Measurements from ENCODE around the gene NFX1. TPM values are rescaled to one million over a fixed set of nuclear protein-coding genes. Genes with fewer than 3 reads are reported as not detected.
A peak's percentile ranks its signal among the peaks of the same experiment; 100 is the strongest.
"Not testable (repeated sequence)": the region's sequence is repeated elsewhere in the genome, so short reads cannot be mapped to it uniquely, and the experiment has no call there.

NFX1 gene
- polyA plus RNA-seq, 5 donors = 29.9 to 40.3 (median 35.1) TPM

DNA sequence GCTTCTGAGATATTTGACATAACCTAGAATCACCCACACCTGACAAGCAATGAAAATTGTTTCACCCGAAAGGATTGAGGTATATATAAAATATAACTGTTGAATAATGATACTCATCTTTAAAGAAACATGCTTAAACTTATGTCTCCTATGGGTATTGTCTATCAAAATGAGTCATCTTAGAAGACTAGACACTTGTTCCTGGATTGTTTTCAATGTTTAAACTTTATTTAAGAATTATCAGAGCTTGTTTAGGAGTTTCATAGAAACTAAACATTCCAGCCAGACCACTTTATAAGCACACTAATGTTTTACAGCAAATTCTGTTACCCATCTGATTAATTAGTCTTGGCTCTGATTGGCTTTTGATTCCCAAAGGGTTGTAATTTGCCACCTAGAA is 19.6 kb downstream of the NFX1 start:
- DNase-seq = no peak

DNA sequence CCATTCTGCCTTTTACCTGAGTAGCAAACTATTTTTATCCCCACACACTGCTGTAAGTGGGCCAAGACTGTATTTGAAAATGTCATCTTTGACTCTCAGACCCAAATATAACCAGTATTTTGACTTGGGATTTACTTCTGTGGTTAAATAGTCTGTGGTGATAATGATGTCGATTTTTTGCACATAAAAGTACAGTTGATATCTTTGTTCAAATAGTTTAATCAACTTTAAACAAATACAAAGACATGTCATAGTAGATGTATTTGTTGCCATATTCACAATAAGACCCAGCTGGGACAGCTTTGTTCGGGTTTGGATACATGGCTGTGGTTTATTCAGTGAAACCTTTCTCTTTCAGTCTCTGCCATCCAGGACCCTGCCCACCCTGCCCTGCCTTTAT is 20.4 kb downstream of the NFX1 start:
- no peak for DNase-seq

DNA sequence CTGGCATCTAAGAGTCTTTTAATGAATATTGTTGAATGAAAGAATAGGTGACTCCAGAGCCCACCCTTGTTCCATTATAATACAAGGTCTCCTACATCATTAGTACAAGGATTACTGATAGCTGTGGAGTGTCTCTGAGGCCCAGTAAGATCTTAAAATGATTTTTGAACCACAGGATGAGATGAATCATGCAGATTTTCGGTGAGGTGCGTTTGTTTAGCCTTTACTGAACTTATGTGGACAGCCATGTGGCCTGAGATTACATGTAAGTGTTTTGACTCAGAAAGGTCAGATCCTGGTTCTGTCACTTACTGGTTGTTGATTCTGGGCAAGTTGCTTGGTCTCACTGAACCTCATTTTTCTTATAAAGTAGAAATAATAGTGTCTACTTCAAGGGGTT is 21.6 kb downstream of the NFX1 start:
- DNase-seq = no peak

GRCh38 chr9:33315371-33315770 is 25.1 kb downstream of the NFX1 start:
- DNase-seq = no peak

GRCh38 chr9:33317136-33317535 is 26.8 kb downstream of the NFX1 start:
- not testable (repeated sequence) for DNase-seq

DNA sequence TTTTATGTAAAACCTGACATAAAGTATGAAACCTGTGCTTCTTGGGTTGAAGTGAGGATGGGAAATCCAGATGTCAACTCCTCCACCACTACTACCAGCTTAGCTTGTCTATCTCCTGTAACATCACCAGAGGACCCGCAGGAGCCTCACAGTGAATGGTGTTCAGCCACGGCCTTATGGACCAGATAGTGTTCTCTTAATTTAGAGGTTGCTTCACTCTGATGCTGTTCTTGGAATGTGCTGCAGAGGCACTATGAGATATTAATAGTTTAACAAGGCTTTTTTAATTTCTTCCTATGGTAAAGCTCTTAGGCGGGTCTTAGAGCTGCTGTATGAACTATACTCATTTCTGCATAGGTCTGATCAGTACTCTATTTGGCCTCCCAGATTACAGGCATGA is 27.9 kb downstream of the NFX1 start:
- DNase-seq = no peak

DNA sequence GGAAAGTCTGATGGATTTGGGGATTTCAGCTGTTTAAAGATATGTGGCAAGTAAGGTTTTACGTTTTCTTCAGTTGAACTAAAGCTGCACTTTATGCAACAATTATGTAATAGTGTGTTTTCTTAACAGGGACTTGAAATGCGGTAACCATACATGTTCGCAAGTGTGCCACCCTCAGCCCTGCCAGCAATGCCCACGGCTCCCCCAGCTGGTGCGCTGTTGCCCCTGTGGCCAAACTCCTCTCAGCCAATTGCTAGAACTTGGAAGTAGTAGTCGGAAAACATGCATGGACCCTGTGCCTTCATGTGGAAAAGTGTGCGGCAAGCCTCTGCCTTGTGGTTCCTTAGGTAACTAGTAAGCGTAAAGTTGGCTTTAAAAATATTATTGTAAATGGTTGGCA is 28.5 kb downstream of the NFX1 start:
- no peak for DNase-seq

GRCh38 chr9:33320230-33320567 is 29.9 kb downstream of the NFX1 start:
- DNase-seq = no peak

DNA sequence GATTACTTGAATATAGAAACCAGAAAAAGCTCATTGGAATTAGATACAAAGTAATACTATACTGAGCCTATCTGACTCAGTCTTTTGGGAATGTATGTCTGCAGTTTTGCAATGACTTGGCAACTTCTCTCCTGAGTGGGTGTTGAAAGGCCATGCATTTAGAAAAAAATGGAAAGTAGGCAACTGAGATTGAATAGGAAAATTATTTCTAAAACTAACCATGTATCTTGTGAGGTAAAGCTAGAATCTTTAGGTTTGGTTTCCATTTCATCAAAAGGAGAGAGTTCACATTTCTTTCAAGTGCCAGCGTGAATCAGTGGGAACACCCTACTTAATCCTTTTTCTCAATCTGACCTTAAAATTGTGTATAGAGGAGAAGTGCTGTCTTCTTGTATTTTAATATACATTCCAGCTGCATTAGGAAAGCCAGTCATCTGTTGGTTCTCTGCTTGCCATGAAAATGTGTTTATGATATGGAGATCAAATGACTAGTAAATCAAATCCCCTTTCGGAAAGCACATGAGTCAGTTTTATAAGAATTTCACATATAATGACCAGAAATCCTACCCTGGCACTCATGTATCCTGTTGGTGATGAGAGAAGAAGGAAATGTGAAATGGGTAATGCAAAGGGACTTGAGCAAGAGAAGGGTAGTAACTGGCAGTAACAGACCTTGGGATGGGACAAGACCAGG is 30.4 kb downstream of the NFX1 start:
- peak; percentile 11 to 50 for DNase-seq

GRCh38 chr9:33329117-33329563 is 38.8 kb downstream of the NFX1 start:
- no peak for DNase-seq

DNA sequence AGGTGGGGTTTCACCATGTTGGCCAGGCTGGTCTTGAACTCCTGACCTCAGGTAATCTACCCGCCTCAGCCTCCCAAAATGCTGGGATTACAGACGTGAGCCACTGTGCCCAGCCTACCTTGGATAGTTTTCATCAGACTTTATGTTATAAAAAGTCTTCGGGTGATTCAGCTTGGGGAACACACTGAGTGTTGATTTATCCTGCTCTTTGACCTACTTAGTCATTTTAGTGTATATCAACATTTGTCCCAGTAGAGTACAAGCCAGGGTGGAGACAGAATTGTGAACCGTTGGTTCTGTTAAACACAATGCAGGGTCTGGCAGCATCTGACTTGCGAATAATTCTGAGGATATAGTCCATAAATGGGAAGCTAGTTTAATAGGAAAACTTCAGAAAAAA is 39.7 kb downstream of the NFX1 start:
- no peak for DNase-seq

GRCh38 chr9:33331377-33331891 is 41.1 kb downstream of the NFX1 start:
- no peak for DNase-seq

GRCh38 chr9:33332011-33332410 is 41.7 kb downstream of the NFX1 start:
- DNase-seq = no peak

GRCh38 chr9:33332956-33333355 is 42.6 kb downstream of the NFX1 start:
- not testable (repeated sequence) for DNase-seq

DNA sequence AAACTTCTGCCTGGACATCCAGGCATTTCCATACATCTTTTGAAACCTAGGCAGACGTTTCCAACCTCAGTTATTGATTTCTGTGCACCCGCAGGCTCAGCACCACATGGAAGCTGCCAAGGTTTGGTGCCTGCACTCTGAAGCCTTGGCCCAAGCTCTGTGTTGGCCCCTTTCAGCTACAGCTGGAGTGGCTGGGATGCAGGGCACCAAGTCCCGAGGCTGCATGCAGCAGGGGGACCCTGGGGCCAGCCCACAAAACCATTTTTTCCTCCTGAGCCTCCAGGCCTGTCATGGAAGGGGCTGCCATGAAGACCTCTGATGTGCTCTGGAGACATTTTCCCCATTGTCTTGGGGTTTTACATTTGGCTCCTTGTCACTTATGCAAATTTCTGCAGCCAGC is 49.9 kb downstream of the NFX1 start:
- DNase-seq = no peak

- no peak for DNase-seq
These were observed 50.9 kb downstream of the NFX1 start for GRCh38 chr9:33341182-33341581.

DNA sequence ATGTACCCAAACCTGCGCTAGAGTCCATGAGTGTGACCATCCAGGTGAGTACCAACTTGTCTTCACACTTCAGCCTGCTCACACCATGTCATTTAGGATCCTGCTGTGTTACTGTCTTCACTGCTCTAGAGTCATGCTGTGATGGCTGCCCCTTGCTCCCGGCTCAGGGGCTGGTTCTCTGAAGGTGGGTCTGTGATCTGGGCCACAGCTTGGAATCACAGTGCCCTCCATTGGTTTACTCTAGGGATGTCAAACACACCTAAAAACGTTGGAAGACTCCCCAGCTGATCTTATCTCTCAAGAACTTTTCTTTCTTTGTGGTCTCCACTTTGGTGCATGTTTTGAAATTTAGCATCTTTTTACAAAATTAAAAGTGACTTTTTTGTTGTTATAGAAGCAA is 53.8 kb downstream of the NFX1 start:
- no peak for DNase-seq

- no peak for DNase-seq
These were observed 56.2 kb downstream of the NFX1 start for GRCh38 chr9:33346564-33346963.

- DNase-seq = no peak
These were observed 58.7 kb downstream of the NFX1 start for GRCh38 chr9:33348998-33349397.

GRCh38 chr9:33349743-33350142 is 59.4 kb downstream of the NFX1 start:
- no peak for DNase-seq

GRCh38 chr9:33350310-33350709 is 60.0 kb downstream of the NFX1 start:
- DNase-seq = peak in 1 of 2 donors; percentile 6

DNA sequence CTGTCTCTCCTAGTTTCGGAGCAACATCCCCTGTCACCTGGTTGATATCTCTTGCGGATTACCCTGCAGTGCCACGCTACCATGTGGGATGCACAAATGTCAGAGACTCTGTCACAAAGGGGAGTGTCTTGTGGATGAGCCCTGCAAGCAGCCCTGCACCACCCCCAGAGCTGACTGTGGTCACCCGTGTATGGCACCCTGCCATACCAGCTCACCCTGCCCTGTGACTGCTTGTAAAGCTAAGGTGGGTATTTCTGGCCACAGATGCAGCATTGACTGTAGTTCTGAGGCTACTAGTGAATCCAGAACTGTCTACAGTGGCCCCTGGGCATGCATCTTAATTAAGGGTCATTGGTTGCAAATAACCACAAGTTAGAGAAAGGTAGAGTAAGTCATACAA is 61.2 kb downstream of the NFX1 start:
- DNase-seq = no peak

DNA sequence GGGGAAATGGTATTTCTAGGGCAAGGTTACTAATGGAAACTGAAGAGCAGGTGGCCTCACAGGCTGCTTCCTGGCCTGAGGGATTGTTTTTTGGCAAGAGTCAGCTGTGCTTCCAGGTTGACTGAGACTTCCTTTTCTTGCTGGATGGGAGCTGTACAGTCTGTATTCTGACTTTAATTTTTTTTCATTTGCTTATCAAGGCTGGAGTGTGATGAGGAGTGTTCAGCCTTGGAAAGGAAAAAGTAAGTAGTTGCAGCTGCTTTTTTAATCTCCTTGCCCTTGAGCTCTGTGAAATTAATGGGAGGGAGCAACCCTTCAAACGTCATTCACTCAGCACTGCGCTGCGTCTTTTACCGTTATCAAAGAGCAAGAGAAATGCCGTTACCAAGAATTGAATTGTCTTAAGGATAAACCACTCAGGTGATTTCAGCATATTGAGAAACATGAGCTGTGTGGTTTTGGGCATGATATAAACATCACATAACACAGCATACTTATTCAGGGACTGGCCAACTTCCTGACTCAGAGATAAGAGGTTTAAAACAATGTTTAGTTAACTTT is 64.4 kb downstream of the NFX1 start:
- DNase-seq = no peak

DNA sequence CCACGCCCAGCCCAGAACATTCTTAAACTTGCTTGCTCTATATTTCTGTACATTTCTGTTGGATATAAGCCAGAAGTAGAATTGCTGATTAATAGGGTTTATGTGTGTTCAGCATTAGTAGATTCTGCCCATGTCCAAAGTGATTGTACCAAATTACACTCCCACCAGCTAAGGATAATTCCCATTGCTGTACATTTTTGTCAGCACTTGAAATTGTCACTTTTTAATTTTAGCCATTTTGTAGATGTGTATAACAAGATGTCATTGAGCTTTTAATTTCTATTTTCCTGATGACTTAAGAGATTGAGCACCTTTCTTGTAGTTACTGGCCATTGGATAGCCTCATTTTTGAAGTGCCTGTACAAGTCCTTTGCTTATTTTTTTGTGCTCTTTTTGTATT is 65.6 kb downstream of the NFX1 start:
- no peak for DNase-seq

Measured in right lung (tissue), 5 donors.